ENCODE results near the gene C12orf60.

DNA sequence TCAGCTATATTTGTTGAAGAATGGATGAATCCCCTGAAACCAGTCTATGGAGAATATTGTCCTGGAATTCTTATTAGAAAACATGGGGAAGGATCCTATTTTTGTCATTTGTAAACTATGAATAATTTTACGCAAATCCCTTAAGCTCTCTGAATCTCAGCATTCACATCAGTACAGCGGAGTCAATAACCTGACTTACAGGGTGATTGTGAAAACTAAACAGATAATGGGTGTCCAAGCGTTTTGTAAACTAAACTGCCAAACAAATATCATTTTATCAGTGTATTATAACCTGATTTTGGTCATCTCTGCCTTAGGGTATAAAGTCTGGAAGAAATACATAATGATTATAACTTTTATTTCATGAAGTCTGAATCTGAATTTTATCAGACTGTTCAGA lies 29.9 kb downstream of the C12orf60 start:
- no peak for TF ChIP-seq ZNF555 (tag by site-specific recombination; conservative IDR thresholded peaks at IDR 0.05)
- TF ChIP-seq ZNF121 (tag by site-specific recombination; IDR thresholded peaks at IDR 0.05): no peak
